NT2/D1 (cell line): ENCODE data around the gene SERPINB12.

Experiments used
- DNase-seq: peaks from one replicate; pipeline ENCODE4 v3.0.0-alpha.2; 2011; ENCODE audit warnings: low read depth, low spot score
- H3K27me3 ChIP-seq: 2 replicates; pipeline ENCODE4 v1.6.0; 2011; ENCODE audit warnings: mild to moderate bottlenecking; ENCODE audit not compliant: insufficient read length, insufficient read depth
- H3K36me3 ChIP-seq: 2 replicates; pipeline ENCODE4 v1.6.1; 2011; ENCODE audit warnings: mild to moderate bottlenecking, low read length, mixed read lengths; ENCODE audit not compliant: insufficient read depth, insufficient read length
- H3K4me1 ChIP-seq: 2 replicates; pipeline ENCODE4 v1.5.1; 2011; ENCODE audit not compliant: insufficient read depth, insufficient read length
- H3K4me3 ChIP-seq: 2 replicates; pipeline ENCODE4 v1.5.1; 2011; ENCODE audit warnings: low read depth; ENCODE audit not compliant: insufficient read length
- H3K9ac ChIP-seq: 2 replicates; pipeline ENCODE4 v1.6.0; 2011; ENCODE audit warnings: low read depth; ENCODE audit not compliant: insufficient read length
- H3K9me3 ChIP-seq: 2 replicates; pipeline ENCODE4 v1.5.1; 2011; ENCODE audit warnings: mild to moderate bottlenecking, low read length; ENCODE audit not compliant: insufficient read depth
- SUZ12 ChIP-seq: IDR thresholded peaks from 2 replicates; pipeline ENCODE4 v1.6.1; 2011; ENCODE audit not compliant: insufficient read length, insufficient read depth; ENCODE audit errors: extremely low read depth
- YY1 ChIP-seq: IDR thresholded peaks from 2 replicates; pipeline ENCODE4 v1.6.1; 2011; ENCODE audit not compliant: insufficient read length, insufficient read depth
- ZNF274 ChIP-seq: IDR thresholded peaks from 2 replicates; pipeline ENCODE4 v1.6.1; 2011; ENCODE audit warnings: mild to moderate bottlenecking, low read depth, low read length

SERPINB12 gene

DNA sequence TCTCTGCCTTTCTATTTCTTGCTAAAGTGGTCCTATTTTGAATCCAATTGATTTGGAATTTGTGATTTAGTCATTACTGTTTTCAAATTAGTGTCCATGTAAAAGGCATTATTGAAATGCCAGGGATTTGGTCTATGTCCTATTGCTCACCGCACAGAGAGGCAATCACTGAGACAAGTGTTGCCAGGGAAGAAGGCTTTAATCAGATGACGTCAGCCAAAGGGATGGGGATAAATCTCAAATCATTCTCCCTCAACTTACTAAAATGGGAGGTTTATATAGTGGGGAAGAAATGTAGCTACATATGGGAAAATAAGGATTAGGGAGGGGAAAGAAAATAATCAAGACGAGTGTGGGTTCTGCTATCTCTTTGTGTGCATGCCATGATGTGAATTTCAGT, 9.6 kb downstream of the SERPINB12 start:
- H3K9ac ChIP-seq: no peak overlapping the region
- H3K27me3 ChIP-seq: no peaks in the 10 kb centered on the region
- no peak for TF ChIP-seq SUZ12
- TF ChIP-seq ZNF274: no peak
- no peak for TF ChIP-seq YY1
- no peaks in the 10 kb centered on the region for H3K4me1 ChIP-seq
- H3K9me3 ChIP-seq: no peaks in the 10 kb centered on the region
- H3K36me3 ChIP-seq: no peaks in the 10 kb centered on the region
- H3K4me3 ChIP-seq: no peak overlapping the region
- no peak for DNase-seq

DNA sequence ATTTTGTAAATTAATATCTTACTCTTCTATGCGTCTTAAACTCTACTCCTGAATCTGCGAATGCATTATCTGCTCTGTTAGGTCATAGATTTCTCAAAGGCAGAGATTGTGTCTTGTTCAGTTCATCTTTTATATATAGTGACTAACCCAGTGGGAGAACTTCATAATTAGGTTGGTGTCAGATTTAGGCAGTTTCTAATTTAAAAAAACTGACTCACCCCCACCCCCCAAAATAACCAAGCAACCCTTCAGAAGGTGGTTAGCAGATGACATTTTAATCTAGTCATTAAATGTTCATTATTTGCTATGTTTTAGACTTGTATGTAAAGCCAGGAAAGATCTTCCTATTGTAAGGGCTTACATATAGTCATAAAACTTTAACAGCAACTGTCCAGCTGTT, 10.4 kb downstream of the SERPINB12 start:
- no peaks in the 10 kb centered on the region for H3K9me3 ChIP-seq
- no peak overlapping the region for H3K9ac ChIP-seq
- H3K4me1 ChIP-seq: no peaks in the 10 kb centered on the region
- DNase-seq: no peak
- no peak for TF ChIP-seq YY1
- H3K36me3 ChIP-seq: no peaks in the 10 kb centered on the region
- H3K4me3 ChIP-seq: no peak overlapping the region
- no peaks in the 10 kb centered on the region for H3K27me3 ChIP-seq

DNA sequence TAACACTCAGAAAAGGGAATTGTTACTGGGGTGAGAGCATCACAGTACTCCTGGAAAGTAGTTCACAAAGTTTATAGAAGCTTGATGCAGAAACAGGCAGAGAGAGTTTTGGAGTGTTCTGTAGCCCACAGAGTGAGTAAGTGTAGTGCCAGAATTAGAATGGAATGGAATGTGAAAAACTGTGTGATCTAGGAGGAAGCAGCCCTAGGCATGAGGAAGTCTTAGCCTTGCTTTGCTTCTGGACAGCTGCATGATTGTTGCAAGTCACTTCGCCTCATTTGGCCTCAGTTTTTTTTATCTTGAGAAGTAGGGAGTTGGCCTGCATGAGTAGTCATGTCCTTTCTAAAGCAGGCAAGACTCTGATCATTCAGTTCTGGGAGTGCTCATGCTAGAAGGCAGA, 10.9 kb downstream of the SERPINB12 start:
- Histone ChIP-seq H3K4me3 (no peak overlapping the region), H3K9ac (no peak overlapping the region), H3K27me3 (no peaks in the 10 kb centered on the region), H3K9me3 (no peaks in the 10 kb centered on the region), H3K36me3 (no peaks in the 10 kb centered on the region), H3K4me1 (no peaks in the 10 kb centered on the region)
- no peak for TF ChIP-seq YY1
- TF ChIP-seq SUZ12: no peak
- TF ChIP-seq ZNF274: no peak
- DNase-seq: no peak

DNA sequence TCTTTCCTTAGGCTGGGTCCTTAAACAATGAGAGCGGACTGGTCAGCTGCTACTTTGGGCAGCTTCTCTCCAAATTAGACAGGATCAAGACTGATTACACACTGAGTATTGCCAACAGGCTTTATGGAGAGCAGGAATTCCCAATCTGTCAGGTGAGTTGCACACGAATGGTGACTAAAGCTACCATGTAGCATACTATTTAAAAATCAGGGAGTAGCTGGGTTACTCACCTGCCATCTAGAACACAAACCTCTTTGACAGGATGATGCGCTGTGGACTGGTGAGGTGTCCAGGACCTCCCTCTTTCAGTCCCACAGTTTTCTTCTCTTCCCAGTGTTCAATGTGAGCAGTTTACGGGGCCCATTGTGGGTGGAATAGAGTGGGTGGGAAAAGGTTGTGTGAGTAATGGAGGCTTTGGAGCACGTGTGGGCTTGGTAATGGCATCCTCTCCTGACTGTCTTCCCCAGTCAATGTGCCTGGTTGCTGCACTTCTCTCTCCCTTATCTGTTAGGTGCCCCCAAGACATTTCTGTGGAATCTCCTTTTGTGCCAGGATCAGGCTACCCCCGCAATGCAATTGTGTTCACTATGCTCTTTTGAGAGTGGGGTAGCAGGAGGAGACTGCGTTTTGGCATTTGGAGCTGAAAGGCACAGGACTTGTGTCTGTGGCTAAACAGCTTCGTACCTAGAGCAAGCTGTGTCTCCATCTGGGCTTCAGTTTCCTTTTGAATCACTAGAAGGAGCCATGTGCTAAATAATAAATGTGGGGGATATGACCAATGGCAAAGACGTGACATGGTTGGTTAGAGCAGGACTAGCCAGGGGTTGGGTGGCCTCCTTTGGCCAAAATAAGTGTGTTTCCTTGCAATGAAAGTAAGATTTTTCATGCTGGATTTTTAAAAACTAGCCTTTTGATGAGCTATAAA, 17.7 kb downstream of the SERPINB12 start:
- no peaks in the 10 kb centered on the region for H3K36me3 ChIP-seq
- no peak overlapping the region for H3K9ac ChIP-seq
- TF ChIP-seq ZNF274 (no peak), SUZ12 (no peak), YY1 (no peak)
- H3K4me3 ChIP-seq: no peak overlapping the region
- H3K27me3 ChIP-seq: no peaks in the 10 kb centered on the region
- H3K4me1 ChIP-seq: no peaks in the 10 kb centered on the region
- no peaks in the 10 kb centered on the region for H3K9me3 ChIP-seq
- DNase-seq: no peak

DNA sequence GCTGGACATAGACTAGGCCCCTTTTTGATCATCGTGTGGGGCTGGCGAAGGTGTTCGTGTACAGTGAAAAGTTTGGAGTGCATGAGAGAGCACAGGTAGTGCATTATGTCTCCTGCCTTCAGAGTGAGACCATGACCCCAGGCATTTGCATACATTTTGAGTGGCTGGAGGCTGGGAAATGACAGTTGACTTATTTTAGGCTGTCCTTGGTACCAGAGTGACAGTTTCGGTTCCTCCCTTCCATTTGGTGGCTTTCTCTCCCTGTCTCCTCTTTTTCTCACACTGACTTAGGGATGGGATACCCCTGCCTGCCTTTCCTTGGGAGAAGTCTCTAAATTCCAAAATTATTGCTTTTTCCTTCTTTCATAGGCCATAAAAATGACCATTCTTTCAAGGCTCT, 20.1 kb downstream of the SERPINB12 start:
- no peak for TF ChIP-seq ZNF274
- no peak for TF ChIP-seq YY1
- TF ChIP-seq SUZ12: no peak
- DNase-seq: no peak
- H3K4me3 ChIP-seq: no peak overlapping the region

DNA sequence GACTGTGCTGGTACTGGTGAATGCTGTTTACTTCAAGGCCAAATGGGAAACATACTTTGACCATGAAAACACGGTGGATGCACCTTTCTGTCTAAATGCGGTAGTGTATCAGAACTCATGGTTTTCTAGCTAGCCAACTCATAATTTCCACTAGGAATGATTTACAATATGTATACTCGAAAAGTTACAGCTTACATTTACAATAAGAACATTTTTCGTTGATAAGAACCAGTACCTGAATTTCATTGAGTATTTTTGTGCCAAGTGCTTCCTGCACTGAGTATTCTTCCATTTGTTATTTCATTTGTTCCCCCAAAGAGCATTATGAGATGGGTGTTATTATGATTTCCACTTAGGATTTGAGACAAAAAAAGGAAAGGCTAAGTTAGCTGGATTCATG, 21.9 kb downstream of the SERPINB12 start:
- H3K9me3 ChIP-seq: no peaks in the 10 kb centered on the region

More for the DNA sequence above, 20.1 kb downstream of the SERPINB12 start:
- no peaks in the 10 kb centered on the region for H3K4me1 ChIP-seq
- no peak overlapping the region for H3K9ac ChIP-seq
- H3K27me3 ChIP-seq: no peaks in the 10 kb centered on the region
- H3K36me3 ChIP-seq: no peaks in the 10 kb centered on the region
- H3K9me3 ChIP-seq: no peaks in the 10 kb centered on the region

DNA sequence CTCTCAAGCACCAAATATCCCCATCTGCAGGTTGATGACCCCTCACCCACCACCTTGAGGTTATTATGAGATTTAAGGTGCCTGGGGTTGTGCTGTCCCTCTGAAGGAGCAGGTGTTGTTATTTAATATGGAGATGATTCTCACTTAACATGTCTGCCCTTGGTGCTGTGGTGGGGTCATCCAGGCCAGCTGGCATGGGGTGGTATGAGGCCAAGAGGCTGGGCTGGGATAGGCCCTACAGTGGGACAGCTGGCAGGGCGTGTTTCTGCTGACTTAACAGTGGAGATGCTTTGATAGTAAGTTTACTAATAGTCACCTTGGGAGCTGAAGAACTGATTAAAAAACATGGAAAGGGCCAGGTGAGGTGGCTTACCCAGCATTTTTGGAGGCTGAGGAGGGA, 22.4 kb downstream of the SERPINB12 start:
- Histone ChIP-seq H3K4me1 (no peaks in the 10 kb centered on the region), H3K9me3 (no peaks in the 10 kb centered on the region), H3K36me3 (no peaks in the 10 kb centered on the region), H3K4me3 (no peak overlapping the region), H3K27me3 (no peaks in the 10 kb centered on the region), H3K9ac (no peak overlapping the region)
- TF ChIP-seq SUZ12 (no peak), YY1 (no peak), ZNF274 (no peak)
- DNase-seq: no peak

More for the DNA sequence above, 21.9 kb downstream of the SERPINB12 start:
- Histone ChIP-seq H3K4me1 (no peaks in the 10 kb centered on the region), H3K27me3 (no peaks in the 10 kb centered on the region), H3K4me3 (no peak overlapping the region), H3K9ac (no peak overlapping the region), H3K36me3 (no peaks in the 10 kb centered on the region)
- TF ChIP-seq ZNF274 (no peak), SUZ12 (no peak), YY1 (no peak)
- DNase-seq: no peak
